Endothelial cell of coronary artery (primary cell): ENCODE results near the gene CHTF18. TPM values are rescaled to one million over a fixed set of nuclear protein-coding genes. Genes with fewer than 3 reads are reported as not detected.

ENCODE experiments used
- total RNA-seq: library from RNA; depleted of rRNA; stranded (reverse); fragments of >200 nt; gene quantifications from 2 replicates; pipeline ENCODE4 v1.2.3, GENCODE V29; 2014

CHTF18 gene
- 9.9 and 17.9 TPM in 2 replicates for total RNA-seq

GRCh38 chr16:788399-789126 is at the start of gene CHTF18:
Gene CHTF18 (plus strand): TSS chr16:788620. CDS start chr16:788685, 65 bp downstream.

GRCh38 chr16:740764-741505 is 47.5 kb upstream of the CHTF18 start, which contains the start of gene CIAO3:
Gene CIAO3 (minus strand): TSS chr16:740997. CDS start chr16:740985, 12 bp downstream.

GRCh38 chr16:760545-761343 is 27.7 kb upstream of the CHTF18 start, which contains the start of gene MSLN:
Gene MSLN (plus strand): TSS chr16:760734. CDS start chr16:762681, 1,947 bp downstream.

GRCh38 chr16:787978-788398 is 432 bp upstream of the CHTF18 start, which contains the start of gene RPUSD1:
Gene RPUSD1 (minus strand): TSS chr16:788381. CDS start chr16:787737, 644 bp downstream.

DNA sequence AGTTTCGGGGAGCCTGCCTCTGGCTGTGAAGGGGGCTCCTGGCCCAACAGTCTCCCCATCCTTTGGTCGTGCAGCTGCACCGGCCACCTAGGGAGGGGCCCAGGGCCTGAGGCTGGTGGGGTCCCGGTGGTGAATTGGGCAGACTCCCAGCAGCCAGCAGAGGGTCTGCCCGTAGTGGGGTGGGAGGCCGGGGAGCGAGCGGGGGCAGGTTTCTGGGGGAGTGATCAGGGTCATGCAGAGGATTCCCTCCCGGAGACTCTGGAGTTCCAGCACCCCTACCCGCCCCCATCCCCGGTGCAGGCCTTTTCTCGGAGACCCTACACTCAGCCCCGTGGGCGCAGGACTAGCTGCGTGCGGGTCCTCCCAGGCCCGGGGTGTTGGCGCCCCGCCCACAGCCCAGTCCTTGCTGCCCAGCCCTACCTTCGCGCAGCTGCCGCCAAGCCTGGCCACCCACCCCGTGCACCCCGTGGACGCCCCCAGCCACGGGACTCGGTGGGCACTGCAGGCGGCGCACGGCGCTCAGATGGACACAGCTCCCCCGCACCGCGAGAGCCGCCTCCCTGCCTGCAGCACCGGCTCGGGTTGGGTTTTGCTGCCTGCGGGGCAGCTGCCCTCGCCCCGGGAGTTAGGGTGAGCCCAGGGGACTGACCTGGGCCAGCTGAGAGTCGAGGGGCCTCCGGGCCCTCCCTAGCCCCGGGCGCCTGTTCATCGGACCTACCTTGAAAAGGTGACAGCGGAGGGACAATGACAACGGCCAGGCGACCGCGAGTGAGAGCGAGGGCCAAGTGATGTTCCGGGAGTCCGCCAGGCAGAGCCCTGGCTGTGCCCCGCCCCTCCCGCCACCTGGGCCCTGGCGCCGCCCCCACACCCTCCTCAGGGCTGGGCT is 11.8 kb downstream of the CHTF18 start, which contains the start of gene GNG13:
GNG13 (minus strand) TSS at position 787 of the 886 bp plus-strand sequence. CDS start 1,657 bp downstream, outside the sequence.

Other genes starting within 250 kb of the CHTF18 start
- not detected in 2 replicates for gene PRR35, start 228.2 kb upstream of the CHTF18 start, total RNA-seq
- 1.0 and 1.3 TPM in 2 replicates for gene NHLRC4, start 221.6 kb upstream of the CHTF18 start, total RNA-seq
- 24.4 and 28.9 TPM in 2 replicates for gene PIGQ, start 218.7 kb upstream of the CHTF18 start, total RNA-seq
- gene RAB40C, start 198.6 kb upstream of the CHTF18 start, total RNA-seq: 9.3 and 10.2 TPM in 2 replicates
- gene WFIKKN1, start 157.6 kb upstream of the CHTF18 start, total RNA-seq: 0.09 and 0.19 TPM in 2 replicates
- gene METTL26, start 152.3 kb upstream of the CHTF18 start, total RNA-seq: 69.7 and 76.9 TPM in 2 replicates
- 16.2 and 19.2 TPM in 2 replicates for gene MCRIP2, start 146.8 kb upstream of the CHTF18 start, total RNA-seq
- gene WDR90, start 139.3 kb upstream of the CHTF18 start, total RNA-seq: 10.2 and 12.1 TPM in 2 replicates
- gene RHOT2, start 120.5 kb upstream of the CHTF18 start, total RNA-seq: 29.7 and 37.8 TPM in 2 replicates
- gene RHBDL1, start 112.9 kb upstream of the CHTF18 start, total RNA-seq: 0.36 and 0.47 TPM in 2 replicates
- gene STUB1, start 108.2 kb upstream of the CHTF18 start, total RNA-seq: 160 and 181 TPM in 2 replicates
- gene JMJD8, start 104.3 kb upstream of the CHTF18 start, total RNA-seq: 24.8 and 29.7 TPM in 2 replicates
- 2.9 and 4.3 TPM in 2 replicates for gene WDR24, start 98.2 kb upstream of the CHTF18 start, total RNA-seq
- gene FBXL16, start 82.8 kb upstream of the CHTF18 start, total RNA-seq: under 0.01 and 0.18 TPM in 2 replicates
- 42.5 and 56.3 TPM in 2 replicates for gene METRN, start 73.5 kb upstream of the CHTF18 start, total RNA-seq
- gene ANTKMT, start 67.5 kb upstream of the CHTF18 start, total RNA-seq: 22.8 and 26.4 TPM in 2 replicates
- gene CCDC78, start 62.2 kb upstream of the CHTF18 start, total RNA-seq: 0.45 and 1.1 TPM in 2 replicates
- gene HAGHL, start 61.5 kb upstream of the CHTF18 start, total RNA-seq: 7.9 and 11.6 TPM in 2 replicates
- 25.8 and 30.8 TPM in 2 replicates for gene CIAO3, start 47.6 kb upstream of the CHTF18 start, total RNA-seq
- not detected in 2 replicates for gene MSLN, start 27.9 kb upstream of the CHTF18 start, total RNA-seq
- gene RPUSD1, start 239 bp upstream of the CHTF18 start, total RNA-seq: 27.3 and 32.4 TPM in 2 replicates
- gene GNG13, start 12.1 kb downstream of the CHTF18 start, total RNA-seq: not detected in 2 replicates
- 7.8 and 9.1 TPM in 2 replicates for gene LMF1, start 182.4 kb downstream of the CHTF18 start, total RNA-seq
- gene SOX8, start 193.2 kb downstream of the CHTF18 start, total RNA-seq: 0.28 and 0.45 TPM in 2 replicates